OCI-LY1 (cell line): ENCODE results near the gene SIRPB2.

Experiments used
- CTCF ChIP-seq: fragments of 200-600 bp; sonication (generic), shearing (Covaris generic); IDR thresholded peaks from 2 replicates; pipeline ENCODE4 v1.5.1; 2017; ENCODE audit warnings: mild to moderate bottlenecking, antibody characterized with exemption, low read length, moderate library complexity, mixed read lengths
- EZH2 ChIP-seq: fragments of 200-600 bp; sonication (generic), shearing (Covaris generic); IDR thresholded peaks from 2 replicates; pipeline ENCODE4 v1.8.0; 2017; ENCODE audit warnings: borderline replicate concordance, mixed run types, mild to moderate bottlenecking, antibody characterized with exemption, low read length, moderate library complexity, mixed read lengths

GRCh38 chr20:1508574-1508973, 17.4 kb upstream of the SIRPB2 start:
- no peak for TF ChIP-seq CTCF
- no peak for TF ChIP-seq EZH2
